ENCODE measurements around the gene MAP3K20.
"Not testable (repeated sequence)": the region's sequence is repeated elsewhere in the genome, so short reads cannot be mapped to it uniquely, and the experiment has no call there.

Gene MAP3K20

DNA sequence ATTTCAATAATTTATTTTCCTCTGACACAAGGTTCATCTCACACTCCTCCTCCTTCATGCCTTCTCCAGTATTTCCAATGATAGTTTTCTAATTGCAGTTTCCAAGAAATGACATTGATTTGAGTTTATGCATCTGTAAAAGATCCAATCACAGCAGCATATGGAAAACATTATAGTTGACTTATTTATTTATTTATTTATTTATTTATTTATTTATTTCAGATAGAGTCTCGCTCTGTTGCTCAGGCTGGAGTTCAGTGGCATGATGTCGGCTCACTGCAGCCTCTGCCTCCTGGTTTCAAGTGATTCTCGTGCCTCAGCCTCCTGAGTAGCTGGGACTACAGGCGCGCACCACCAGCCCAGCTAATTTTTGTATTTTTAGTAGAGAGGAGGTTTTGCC lies 52.5 kb downstream of the MAP3K20 start:
- DNase-seq: not testable (repeated sequence)

DNA sequence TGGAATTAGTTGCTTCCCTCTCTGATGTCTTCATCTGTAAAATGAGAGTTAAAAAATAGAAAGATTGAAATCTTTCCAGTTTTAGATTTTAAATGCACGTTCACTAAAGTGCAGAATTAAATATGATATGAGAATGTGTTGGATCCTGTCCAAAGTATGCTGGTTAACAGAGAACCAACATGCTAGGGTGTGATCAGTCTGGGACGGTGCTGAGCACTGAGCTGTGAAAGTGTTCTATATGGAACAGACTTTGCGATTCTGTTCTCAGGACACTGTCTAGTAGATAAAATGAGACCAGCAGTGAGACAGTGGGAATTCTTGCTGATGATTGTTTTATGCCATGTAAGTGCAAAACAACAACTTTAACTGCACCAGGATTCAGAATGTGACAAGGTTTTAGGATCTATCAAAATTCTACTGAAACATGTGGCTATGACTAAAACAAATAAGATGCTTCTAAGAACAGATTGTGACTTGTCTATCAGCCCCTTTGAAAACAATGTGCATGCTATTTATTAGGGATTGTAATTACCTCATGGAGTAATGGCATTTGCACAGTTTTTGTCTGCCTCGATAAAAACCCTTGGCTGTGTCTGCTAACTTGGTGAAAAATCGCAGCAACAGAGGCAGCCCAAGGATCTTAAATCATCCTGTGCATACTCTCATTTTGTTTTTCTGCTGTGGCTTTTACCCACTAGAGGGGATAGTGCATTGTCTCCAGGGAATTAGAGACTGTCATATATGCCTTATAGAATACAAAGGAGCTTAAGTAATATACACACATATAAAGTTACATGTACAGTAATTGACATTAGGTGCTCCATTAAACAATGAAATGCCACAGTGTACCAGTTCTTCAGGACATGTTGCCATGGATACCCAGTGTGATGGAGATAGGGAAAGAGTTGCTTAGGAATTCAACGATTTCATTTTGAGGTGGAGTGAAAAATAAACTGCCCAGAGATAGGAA lies 55.1 kb downstream of the MAP3K20 start:
- no peak for DNase-seq

DNA sequence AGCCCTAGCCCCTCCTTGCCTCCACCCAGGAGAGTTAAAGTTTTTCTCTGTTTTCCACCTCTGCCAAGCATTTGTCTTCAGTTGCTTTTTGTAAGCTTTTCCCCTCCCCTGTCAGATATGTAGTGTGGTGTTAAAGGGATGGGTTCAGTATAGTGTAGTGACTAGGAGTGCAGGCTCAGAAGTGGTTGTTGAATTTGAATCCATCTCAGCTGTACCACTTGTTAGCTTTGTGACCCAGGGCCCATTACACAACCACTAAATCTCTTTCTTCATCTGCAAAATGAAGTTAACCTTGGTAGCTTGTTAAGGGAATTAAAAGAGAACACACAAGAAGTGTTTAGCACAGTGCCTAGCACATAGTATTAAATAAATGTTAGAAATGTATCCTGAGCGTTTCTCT lies 56.9 kb downstream of the MAP3K20 start:
- DNase-seq: no peak

DNA sequence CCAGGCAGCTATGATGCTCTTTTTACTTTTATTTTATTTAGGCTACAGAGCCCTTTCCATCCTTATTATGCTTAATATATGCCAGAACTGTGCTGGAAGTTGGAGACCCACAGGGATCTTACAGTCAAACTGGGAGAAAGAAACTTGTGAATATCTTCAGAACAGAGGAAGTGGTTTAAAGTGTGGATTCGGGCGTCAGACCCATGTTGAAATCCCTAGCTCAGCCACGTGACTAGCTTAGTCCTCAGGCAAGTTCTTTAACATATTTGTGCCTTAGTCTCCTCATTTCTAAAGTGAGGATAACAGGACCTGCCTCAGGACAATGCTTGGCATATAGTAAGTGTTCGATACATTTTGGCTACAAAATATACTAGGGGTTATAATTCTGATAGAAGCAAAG lies 59.1 kb downstream of the MAP3K20 start:
- DNase-seq: peak; percentile 20

DNA sequence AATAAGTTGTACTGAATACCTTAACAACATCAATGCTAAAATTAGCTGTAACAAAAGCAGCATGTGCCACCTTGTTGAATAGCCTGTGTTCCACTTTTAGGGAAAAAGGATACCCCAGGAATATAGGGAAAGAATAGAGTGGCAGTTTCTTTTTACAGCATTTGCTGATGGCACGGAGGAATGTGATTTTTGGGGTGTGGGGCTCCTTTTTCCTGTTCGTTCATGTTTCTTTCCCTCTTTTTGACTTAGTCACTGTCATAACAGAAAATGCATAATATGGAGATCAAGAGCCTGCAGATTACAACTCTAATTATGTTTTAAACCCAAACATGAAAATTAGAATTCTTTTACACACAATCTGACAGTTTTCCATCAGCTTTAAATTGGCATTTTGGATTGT lies 60.4 kb downstream of the MAP3K20 start:
- no peak for DNase-seq

DNA sequence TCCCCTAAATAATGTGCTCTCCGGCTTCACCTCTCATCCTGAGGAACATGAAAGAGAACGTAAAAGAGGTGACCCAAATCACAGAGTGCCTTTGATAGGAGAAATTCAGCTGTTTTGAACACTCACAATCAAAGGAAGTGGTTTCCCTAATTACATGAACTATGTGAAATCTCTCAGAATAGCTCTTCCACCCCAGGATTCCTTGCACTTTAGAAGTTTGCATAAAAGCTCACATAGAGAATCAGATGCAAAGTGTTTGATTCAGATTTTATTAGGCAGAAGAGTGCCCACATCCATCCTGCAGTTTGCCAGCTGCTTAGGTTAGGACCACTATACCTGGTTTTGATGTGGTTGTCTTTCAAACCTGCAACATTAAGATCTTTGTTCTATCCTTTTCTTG lies 61.0 kb downstream of the MAP3K20 start:
- no peak for DNase-seq

DNA sequence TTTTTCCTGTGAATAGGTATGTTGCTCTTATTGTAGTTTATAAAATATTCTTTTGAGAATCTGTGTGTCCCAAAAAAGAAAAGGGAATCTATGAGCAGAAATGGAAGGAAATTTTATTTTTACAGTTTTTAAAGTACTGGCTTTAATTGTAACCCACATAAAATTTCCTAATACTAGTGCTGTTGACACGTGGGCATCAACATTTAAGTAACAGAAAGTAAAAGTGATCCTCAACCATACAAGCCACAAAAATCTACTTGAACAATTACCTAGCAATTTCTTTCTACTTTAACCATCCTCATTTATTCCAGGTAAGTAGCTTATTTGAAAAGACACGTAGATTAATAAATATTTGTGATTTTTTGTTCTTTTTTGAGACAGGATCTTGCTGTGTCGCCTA lies 62.0 kb downstream of the MAP3K20 start:
- DNase-seq: no peak

DNA sequence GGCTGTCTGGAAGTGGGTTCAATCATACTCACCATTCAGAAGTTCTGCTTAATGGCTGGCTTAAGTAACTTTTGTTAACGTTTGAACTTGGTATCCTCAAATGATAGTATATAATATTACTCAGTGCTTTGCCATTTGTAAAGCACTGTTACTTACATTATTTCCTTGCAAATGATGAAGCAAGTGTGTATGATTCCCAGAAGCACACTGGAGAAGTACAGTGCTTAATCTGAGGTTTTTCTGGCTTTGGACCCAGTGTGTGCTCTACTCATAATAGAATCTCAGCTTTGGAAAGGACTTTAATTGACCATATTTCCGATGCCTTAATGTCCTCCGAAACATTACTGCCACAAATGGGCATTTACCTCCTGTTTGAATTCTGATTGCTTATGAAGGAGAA lies 63.3 kb downstream of the MAP3K20 start:
- no peak for DNase-seq

DNA sequence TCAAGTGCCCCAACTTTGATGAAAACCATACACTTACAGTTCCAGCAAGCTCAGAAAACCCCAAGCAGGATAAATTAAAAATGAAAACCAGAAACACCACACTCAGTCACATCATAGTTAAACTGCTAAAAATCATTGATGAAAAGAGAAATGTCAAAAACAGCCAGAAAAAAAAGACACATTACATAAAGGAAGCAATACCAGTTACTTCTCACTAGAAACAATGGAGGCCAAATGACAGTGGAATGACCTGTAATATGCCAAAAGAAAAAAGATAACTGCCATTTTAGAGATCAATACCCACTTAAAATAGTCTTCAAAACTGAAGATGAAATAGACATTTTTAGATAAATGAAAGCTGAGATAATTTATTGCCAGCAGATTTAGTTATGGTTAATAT lies 66.0 kb downstream of the MAP3K20 start:
- DNase-seq: no peak

DNA sequence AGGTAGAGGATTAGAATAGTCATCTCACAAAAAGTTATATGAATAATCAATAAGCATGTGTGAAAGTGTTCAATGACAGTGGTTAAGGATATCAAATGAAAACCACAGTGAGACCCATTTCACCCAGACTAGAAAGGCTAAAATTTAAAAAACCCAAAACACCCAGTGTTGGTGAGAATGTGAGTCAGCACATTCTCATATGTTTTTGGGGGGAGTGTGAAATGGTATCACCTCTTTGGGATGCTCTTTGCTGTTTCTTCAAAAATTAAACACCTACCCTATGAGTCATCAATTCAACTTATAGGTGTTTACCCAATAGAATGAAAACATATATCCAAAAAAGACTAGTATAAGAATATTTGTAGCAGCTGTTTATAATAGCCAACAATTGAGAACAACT lies 69.8 kb downstream of the MAP3K20 start:
- no peak for DNase-seq

DNA sequence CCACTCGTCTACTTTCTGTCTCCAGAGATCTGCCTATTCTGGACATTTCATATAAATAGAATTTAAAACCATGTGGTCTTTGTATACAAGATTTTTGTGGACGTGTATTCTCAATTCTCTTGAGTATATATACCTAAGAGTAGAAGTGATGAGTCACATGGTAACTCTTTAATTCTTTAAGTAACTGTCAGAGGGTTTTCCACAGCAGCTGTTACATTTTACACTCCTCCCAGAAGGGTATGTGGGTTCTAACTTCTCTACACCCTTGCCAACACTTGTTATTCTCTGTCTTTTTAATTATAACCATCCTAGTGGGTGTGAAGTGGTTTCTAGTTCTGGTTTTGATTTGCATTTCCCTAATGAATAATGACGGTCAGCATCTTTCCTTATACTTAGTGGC lies 70.9 kb downstream of the MAP3K20 start:
- no peak for DNase-seq

DNA sequence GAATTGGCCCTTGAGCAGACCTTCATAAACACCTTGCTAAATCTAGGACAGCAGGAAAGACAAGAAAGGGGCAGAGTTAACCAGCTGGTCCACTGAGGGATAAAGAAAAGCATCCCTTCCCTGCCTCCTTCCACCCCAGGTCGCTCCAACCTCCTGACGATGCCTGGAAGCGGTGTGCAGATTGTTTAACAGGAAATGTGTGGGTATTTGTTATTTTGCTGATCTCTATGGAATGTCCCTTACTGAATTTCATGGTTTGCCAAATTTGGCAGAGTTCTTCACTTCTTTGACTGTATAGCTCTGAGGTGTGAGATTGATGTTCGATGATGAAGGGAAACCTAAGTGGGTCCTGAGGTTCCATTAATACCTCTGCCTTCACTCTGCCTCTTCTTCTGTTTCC lies 72.9 kb downstream of the MAP3K20 start:
- DNase-seq: no peak

DNA sequence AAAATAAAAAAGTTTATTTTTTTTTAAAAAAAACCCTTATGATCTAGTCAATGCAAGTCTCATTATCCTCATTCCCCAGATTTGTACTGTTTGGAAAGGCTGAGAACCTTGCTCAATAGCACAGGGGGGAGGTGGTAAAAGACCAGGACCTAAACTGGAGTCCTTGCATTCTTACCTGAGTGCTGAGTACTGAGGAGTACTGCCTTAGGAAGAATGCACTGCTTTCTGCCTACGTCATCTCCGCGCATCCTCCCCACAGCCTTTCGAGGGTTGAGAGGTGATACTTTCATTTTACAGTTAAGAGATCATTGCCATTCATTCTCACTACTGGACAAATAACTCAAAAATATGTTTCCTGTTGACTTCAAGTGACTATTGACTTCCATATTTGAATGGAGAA lies 73.8 kb downstream of the MAP3K20 start:
- DNase-seq: peak; percentile 40

DNA sequence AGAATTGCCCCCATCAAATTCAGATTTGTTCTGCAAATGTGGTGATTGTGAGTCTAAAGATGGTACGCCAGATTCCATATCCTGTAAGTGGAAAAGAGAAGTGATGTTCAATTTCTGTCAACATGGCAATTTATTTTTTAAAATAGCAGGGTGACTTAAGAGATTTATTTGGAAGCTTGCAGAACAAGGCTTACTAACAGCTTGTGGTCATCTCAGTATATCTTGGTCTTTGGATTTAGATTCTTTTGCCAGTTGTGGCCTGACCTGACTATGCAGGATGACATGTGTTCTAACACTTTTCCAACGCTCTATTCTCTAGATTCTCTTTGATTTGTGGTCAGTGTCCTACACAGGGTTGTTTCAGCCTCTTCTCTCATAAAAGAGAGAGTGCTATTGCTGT lies 74.4 kb downstream of the MAP3K20 start:
- DNase-seq: no peak

DNA sequence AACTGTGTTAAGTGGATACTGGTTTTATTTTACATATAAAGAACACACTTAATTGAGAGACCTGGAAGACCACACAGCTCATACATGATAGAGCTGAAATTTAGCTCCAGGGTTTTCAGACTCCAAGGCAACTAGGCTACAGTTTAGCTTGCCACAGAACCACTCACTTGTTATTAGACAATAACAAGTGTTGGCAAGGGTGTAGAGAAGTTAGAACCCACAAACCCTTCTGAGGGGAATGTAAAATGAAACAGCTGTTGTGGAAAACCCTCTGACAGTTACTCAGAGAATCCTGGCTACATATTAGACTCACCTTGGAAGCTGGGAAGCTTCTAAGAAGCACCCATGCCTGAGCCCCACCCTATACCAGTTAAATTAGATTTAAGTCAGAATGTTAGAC lies 75.3 kb downstream of the MAP3K20 start:
- DNase-seq: no peak

DNA sequence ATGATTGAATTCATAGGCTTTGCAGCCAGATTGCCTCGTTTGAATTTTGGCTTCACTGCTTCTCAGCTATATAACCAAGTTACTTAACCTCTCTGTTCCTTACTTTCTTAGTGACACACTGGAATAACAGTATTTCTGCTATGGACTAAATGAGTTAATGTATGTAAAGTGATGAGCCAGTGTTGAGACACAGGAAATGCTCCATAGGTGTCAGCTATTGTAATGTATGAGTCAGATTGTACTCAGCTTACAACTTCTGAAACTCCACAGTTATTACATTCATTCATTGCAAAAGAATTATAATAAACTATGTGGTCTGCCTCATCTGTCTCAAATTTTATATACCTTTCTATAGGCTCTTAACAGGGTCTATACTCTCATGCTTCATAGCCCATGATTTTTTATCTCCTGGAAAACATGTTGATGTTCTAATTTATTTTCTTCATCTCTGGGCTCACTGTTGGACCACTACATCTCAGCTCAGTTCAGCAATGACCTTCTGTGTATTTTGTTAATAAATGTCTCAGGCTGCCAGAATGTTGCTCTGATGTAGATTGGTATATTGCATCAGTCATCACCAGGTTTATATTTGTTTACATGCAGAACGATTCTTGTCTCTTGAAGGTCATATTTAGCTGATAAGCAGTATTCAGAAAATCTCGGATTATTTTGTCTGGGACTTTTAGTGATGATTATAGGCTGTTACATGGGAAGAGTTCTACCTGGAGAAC lies 76.2 kb downstream of the MAP3K20 start:
- DNase-seq: no peak

DNA sequence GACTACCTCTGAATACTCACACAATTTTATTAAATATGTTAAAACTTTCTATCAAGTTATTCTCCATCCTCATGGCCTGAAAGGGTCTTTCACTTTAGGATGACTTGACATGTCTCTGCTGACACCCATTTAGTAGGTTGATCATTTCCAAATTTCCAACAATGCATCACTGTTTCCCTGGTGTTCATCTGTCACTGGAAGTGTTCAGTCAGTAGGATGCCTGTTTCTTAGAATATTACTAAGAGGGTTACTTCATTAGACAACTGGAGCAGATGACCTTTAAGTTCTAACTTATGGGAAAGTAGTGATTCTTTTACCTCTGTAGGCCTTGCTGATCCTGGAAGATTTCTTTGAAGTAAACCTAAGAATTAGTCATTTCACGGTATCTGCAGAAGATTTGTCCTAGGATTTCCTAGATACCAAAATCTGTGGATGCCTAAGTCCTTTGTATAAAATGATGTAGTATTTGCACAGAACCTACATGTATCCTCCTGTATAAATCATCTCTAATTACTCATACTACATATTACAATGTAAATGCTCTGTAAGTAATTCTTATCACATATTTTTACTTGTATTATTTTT lies 77.7 kb downstream of the MAP3K20 start:
- no peak for DNase-seq

DNA sequence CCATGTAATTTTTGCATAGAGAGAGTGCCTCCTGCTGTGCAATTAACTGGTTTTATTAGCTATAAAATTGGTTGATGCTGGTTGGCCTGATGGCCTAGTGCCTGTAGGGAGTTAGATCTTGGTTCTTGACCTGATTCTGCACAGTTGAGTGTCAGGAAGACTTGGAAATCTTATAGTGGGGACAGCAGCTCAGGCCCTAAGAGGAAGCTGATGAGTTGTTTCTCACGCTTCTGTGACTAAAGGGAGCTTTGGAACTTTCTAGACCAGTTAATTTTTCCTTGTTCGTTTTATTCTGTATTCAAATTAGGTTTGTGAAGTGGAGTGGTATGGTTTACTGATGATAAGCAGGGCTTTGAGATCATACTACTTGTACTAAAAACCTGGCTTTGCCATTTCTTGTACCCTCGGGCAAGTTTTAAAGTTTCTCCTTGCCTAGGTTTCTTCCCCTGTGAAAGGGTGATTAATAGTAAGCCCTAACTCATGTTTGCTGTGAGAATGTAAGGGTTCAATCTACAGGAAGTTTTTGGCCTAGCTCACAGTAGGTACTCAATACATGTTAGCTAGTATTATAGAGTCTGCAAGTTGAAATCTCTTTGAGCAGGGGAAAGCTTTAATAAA lies 82.1 kb downstream of the MAP3K20 start:
- DNase-seq: no peak

DNA sequence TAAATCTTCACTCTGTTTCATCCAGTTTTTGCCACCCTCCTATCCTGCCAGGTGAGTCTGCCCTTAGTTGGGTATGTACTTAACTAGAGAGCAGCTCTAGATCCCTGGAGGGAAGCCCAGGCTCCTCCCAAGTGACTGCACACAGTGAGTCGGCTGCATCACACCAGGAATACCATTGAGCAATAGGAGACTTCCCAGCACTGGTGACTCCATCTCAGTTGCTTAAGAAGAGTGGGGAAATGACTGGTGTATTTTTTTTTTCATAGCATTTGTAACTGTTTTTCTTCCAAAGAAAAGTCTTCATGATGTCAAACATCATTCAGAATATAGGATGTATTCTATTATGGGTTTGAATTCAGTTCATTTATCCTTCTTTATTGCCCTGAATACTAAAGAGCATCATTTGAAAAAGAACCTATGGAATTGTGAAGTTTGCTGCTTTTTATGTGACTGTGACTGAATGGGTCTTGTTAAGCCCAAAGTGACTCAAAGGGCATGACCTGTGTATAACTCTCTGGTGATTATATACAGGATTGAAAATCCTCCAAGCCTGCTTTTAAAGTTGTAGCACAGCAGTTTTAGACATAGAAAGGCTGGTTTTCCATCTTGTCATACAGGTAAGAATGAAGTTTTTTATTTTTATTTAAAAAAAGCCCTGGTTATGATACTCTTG lies 84.3 kb downstream of the MAP3K20 start:
- peak; percentile 60 for DNase-seq

DNA sequence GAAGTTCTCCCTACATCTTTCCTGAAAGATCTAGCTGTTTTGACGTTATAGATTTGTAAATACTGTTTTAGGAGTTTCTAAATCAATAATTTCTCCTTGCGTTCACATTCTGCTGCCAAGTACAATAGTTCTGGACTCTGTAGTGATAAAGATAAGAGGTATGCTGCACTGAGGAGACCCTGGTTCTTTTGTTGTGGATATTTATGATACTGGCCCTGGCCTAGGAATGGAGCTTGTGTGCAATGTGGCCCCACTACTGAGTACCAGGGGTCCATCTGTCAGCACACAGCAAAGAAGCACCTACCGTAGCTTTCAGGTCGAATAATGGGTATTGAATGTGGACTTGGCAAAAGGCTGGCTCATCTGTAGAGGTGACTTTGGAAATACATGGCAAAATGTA lies 85.0 kb downstream of the MAP3K20 start:
- no peak for DNase-seq

DNA sequence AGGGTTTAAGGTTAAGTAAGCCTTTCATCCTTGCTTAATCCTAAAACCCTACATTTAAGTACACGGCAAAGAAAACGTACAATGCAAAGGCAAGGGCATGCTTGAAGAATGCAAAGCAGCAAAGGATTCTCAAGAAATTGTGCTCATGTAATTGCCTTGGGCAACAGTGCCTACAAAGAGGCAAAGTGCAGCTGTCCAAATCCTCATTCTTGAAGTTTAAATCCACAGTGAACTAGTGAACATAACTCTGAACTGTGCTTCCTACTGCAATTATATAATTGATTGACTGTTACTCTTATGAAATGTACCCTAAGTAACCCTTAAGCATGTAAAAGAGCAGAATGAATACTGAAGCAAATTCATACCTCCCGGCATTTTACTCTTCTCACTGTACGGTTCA lies 85.4 kb downstream of the MAP3K20 start:
- no peak for DNase-seq

DNA sequence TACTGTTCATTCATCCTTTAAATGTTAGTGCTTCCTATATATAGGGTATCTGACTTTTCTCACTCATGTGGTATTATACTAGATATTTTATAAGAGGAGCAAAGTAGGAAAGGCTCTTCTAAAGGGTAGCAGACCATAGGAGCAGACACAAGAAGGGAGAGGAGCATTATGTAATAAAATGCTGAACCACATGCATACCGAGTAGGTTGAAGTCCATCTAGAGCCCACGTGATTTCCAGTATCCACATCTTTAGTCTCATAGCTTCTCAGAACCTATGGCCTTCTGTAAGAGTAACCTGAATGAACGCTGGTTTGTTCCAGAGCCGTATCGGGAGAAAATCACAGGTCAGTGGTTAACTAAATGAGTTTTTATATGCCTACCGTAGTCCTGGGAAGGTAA lies 85.9 kb downstream of the MAP3K20 start:
- DNase-seq: no peak

DNA sequence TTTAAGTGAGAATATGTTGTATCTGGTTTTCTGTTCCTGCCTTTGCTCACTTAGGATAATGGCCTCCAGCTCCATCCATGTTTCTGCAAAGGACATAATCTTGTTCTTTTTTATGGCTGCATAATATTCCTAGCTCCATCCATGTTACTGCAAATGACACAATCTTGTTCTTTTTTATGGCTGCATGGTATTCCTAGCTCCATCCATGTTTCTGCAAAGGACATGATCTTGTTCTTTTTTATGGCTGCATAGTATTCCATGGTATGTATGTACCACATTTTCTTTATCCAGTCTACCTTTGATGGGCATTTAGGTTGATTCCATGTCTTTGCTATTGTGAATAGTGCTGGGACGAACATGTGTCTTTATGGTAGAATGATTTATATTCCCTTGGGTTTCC lies 87.7 kb downstream of the MAP3K20 start:
- not testable (repeated sequence) for DNase-seq

Data from CD4-positive, alpha-beta T cell treated with Interleukin-15 for 1 hour (primary cell).